H9 (cell line): Measurements from ENCODE around the gene CDK15. TPM values are rescaled to one million over a fixed set of nuclear protein-coding genes. Genes with fewer than 3 reads are reported as not detected.

Source experiments
- DNase-seq: peaks from one replicate; pipeline ENCODE4 v3.0.0-alpha.2; 2017
- H2AFZ ChIP-seq: one replicate; pipeline ENCODE4 v1.6.1; 2013; ENCODE audit warnings: mild to moderate bottlenecking, low read length, control low read depth, moderate library complexity
- H2AK5ac ChIP-seq: 2 replicates; pipeline ENCODE4 v1.6.1; 2013; ENCODE audit warnings: low read length, control low read depth, mixed read lengths; ENCODE audit not compliant: insufficient read length
- H2BK120ac ChIP-seq: one replicate; pipeline ENCODE4 v1.6.1; 2013; ENCODE audit warnings: low read depth, mild to moderate bottlenecking, low read length, control low read depth, inconsistent platforms; ENCODE audit not compliant: poor library complexity, severe bottlenecking
- H2BK12ac ChIP-seq: 2 replicates; pipeline ENCODE4 v1.6.1; 2013; ENCODE audit warnings: low read length, control low read depth, mixed read lengths, low read depth; ENCODE audit not compliant: insufficient read length
- H2BK15ac ChIP-seq: 2 replicates; pipeline ENCODE4 v1.6.1; 2013; ENCODE audit warnings: low read depth, low read length, control low read depth
- H2BK20ac ChIP-seq: one replicate; pipeline ENCODE4 v1.6.1; 2013; ENCODE audit warnings: low read depth, mild to moderate bottlenecking, low read length, control low read depth, inconsistent platforms; ENCODE audit not compliant: poor library complexity, severe bottlenecking
- H2BK5ac ChIP-seq: 2 replicates; pipeline ENCODE4 v1.6.1; 2013; ENCODE audit warnings: low read length, control low read depth, mixed read lengths; ENCODE audit not compliant: insufficient read length
- H3K14ac ChIP-seq: 2 replicates; pipeline ENCODE4 v1.6.1; 2013; ENCODE audit warnings: low read length, control low read depth; ENCODE audit not compliant: insufficient read depth
- H3K18ac ChIP-seq: 2 replicates; pipeline ENCODE4 v1.6.1; 2013; ENCODE audit warnings: low read depth, mild to moderate bottlenecking, mixed read lengths, low read length, control low read depth; ENCODE audit not compliant: insufficient read length
- H3K23ac ChIP-seq: 2 replicates; pipeline ENCODE4 v1.6.1; 2013; ENCODE audit warnings: low read length, control low read depth, mixed read lengths, low read depth; ENCODE audit not compliant: insufficient read length
- H3K23me2 ChIP-seq: 2 replicates; pipeline ENCODE4 v1.6.1; 2013; ENCODE audit warnings: low read depth, mild to moderate bottlenecking, mixed read lengths, low read length, control low read depth; ENCODE audit not compliant: insufficient read length, poor library complexity, severe bottlenecking
- H3K27ac ChIP-seq: 2 replicates; pipeline ENCODE4 v1.5.1; 2013; ENCODE audit warnings: low read length, control low read depth, mixed read lengths, low read depth; ENCODE audit not compliant: insufficient read length
- H3K27me3 ChIP-seq: 2 replicates; pipeline ENCODE4 v1.6.1; 2013; ENCODE audit warnings: low read length, control low read depth, inconsistent platforms; ENCODE audit not compliant: insufficient read depth
- H3K4ac ChIP-seq: 2 replicates; pipeline ENCODE4 v1.6.1; 2013; ENCODE audit warnings: low read depth, mild to moderate bottlenecking, control low read depth, inconsistent platforms, low read length, moderate library complexity
- H3K4me1 ChIP-seq: 2 replicates; pipeline ENCODE4 v1.6.1; 2013; ENCODE audit warnings: low read length, control low read depth, inconsistent platforms; ENCODE audit not compliant: insufficient read depth
- H3K4me2 ChIP-seq: 2 replicates; pipeline ENCODE4 v1.6.1; 2013; ENCODE audit warnings: low read length, control low read depth, mixed read lengths; ENCODE audit not compliant: insufficient read length, insufficient read depth
- H3K56ac ChIP-seq: 2 replicates; pipeline ENCODE4 v1.6.1; 2013; ENCODE audit warnings: low read depth, mild to moderate bottlenecking, mixed read lengths, low read length, control low read depth; ENCODE audit not compliant: insufficient read length
- H3K79me1 ChIP-seq: 2 replicates; pipeline ENCODE4 v1.6.1; 2013; ENCODE audit warnings: low read depth, mild to moderate bottlenecking, moderate library complexity, low read length, control low read depth, inconsistent platforms; ENCODE audit not compliant: insufficient read depth, poor library complexity, severe bottlenecking
- H3K79me2 ChIP-seq: 2 replicates; pipeline ENCODE4 v1.6.1; 2013; ENCODE audit warnings: low read length, control low read depth, inconsistent platforms; ENCODE audit not compliant: insufficient read depth
- H3K9ac ChIP-seq: 2 replicates; pipeline ENCODE4 v1.6.1; 2013; ENCODE audit warnings: low read length, control low read depth, mixed read lengths; ENCODE audit not compliant: insufficient read length; ENCODE audit errors: extremely low read depth
- H3K9me3 ChIP-seq: one replicate; pipeline ENCODE4 v1.6.1; 2013; ENCODE audit warnings: low read depth, low read length, inconsistent platforms; ENCODE audit not compliant: control insufficient read depth
- H3T11ph ChIP-seq: one replicate; pipeline ENCODE4 v1.6.1; 2013; ENCODE audit warnings: mild to moderate bottlenecking, low read length, control low read depth, inconsistent platforms
- H4K20me1 ChIP-seq: one replicate; pipeline ENCODE4 v1.6.1; 2013; ENCODE audit not compliant: control insufficient read depth, insufficient read length, insufficient read depth
- H4K5ac ChIP-seq: 2 replicates; pipeline ENCODE4 v1.6.1; 2013; ENCODE audit warnings: low read depth, mild to moderate bottlenecking, mixed read lengths, low read length, control low read depth; ENCODE audit not compliant: insufficient read length
- H4K8ac ChIP-seq: replicated peaks from 2 replicates; pipeline ENCODE4 v1.6.1; 2013; ENCODE audit warnings: low read length, control low read depth, mixed read lengths, low read depth; ENCODE audit not compliant: insufficient read length
- H4K91ac ChIP-seq: 2 replicates; pipeline ENCODE4 v1.6.1; 2013; ENCODE audit warnings: low read depth, mild to moderate bottlenecking, moderate library complexity, mixed read lengths, low read length, control low read depth; ENCODE audit not compliant: insufficient read length
- H3K27ac Mint-ChIP-seq, 3 experiments: 2 replicates in 2 of 3; 3 replicates in 1 of 3; pipeline ENCODE4 v1.8.0; 2020 to 2021; ENCODE audit warnings: mixed read lengths in 3 of 3, mild to moderate bottlenecking in 1 of 3, moderate library complexity in 1 of 3
- H3K27me3 Mint-ChIP-seq: 2 replicates; pipeline ENCODE4 v1.8.0; 2021; ENCODE audit warnings: low read depth, mild to moderate bottlenecking, moderate library complexity, mixed read lengths
- H3K36me3 Mint-ChIP-seq, 3 experiments: 2 replicates in 2 of 3; 3 replicates in 1 of 3; pipeline ENCODE4 v1.8.0; 2020 to 2021; ENCODE audit warnings: low read depth in 3 of 3, mixed read lengths in 3 of 3; ENCODE audit not compliant: insufficient read depth in 1 of 3
- H3K4me1 Mint-ChIP-seq, 2 experiments: 2 replicates each; pipeline ENCODE4 v1.8.0; 2020; ENCODE audit warnings: mixed read lengths in 2 of 2
- H3K4me3 Mint-ChIP-seq, 2 experiments: 2 replicates in 1 of 2; 3 replicates in 1 of 2; pipeline ENCODE4 v1.8.0; 2020 to 2021; ENCODE audit warnings: mild to moderate bottlenecking in 2 of 2, mixed read lengths in 2 of 2, moderate library complexity in 1 of 2
- H3K9me3 Mint-ChIP-seq, 2 experiments: 2 replicates in 1 of 2; 3 replicates in 1 of 2; pipeline ENCODE4 v1.8.0; 2020; ENCODE audit warnings: mild to moderate bottlenecking in 2 of 2, mixed read lengths in 2 of 2, moderate library complexity in 1 of 2
- WGBS: extraction: QIAGEN DNeasy Blood & Tissue Kit; methylation state at CpG from one replicate; pipeline ENCODE4 v1.1.7; 2013; ENCODE audit warnings: missing lambda C conversion rate, low lambda C conversion rate, mixed read lengths; ENCODE audit not compliant: insufficient read length; ENCODE audit errors: extremely low coverage; 5-methylcytosine and 5-hydroxymethylcytosine counted together
- total RNA-seq: library from RNA; stranded (reverse); gene quantifications from 2 replicates; pipeline ENCODE4 v1.2.1, GENCODE V29; 2021
- TF ChIP-seq, protein P1 (sequence below): fragments of 200-600 bp; sonication (generic); conservative IDR thresholded peaks from 3 replicates; pipeline ENCODE4 v1.8.0; 2021; ENCODE audit warnings: antibody characterized with exemption, mild to moderate bottlenecking

Gene CDK15
- total RNA-seq, 1 experiment from 2014 or later: not detected

DNA sequence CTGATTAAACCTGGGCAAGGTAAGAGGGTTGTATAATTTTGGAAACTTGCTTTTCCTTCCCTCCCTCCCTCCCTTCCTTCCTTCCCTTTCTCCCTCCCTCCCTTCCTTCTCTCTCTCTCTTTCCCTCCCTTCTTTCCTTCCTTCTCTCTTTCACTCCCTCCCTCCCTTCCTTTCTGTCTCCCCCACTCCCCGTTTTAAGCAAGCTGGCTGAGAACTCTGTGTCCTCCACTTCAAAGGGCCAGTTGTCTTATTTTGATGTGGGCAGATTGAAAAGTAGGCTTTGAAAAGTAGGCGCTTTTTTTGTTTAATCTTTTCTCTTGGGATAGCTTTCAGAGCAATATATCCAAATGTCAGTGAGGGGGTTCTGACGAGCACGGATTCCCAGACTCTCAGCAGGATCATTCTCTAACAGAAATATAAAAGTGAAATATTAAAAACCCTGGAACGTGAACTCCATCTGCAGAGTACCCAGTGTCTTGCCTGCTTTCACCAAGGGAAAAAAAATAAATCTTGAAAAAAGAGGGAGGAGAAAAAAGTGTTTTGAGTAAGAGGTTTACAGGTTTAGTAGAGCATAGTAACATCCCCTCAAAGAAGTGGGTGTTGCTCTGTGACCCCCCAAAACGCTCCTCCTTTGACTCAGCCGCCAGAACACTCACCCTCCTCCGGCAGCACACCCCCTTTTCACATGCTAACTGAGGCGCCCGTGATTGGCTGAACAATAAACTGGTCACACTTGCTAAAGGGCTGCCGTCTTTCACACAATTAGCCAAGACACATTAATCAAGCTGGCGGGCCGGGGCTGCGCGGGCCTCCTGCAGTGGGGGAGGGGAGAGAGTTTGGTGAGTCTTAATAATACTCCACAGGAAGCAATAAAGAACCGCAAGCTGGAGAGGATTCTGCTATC lies 52.2 kb downstream of the CDK15 start:
- no peaks in the 10 kb centered on the region for H3K9me3 Mint-ChIP-seq
- H3K4me1 ChIP-seq: peaks cover 5% of the 10 kb centered on the region; the same call in 1 of the 2 replicates
- H3K27ac ChIP-seq: no peak overlapping the region
- H3K4ac ChIP-seq: no peak overlapping the region
- peak overlapping the region; percentile 80 for H3K4me2 ChIP-seq
- H3K27me3 Mint-ChIP-seq: no peaks in the 10 kb centered on the region
- TF ChIP-seq, protein P1, sequence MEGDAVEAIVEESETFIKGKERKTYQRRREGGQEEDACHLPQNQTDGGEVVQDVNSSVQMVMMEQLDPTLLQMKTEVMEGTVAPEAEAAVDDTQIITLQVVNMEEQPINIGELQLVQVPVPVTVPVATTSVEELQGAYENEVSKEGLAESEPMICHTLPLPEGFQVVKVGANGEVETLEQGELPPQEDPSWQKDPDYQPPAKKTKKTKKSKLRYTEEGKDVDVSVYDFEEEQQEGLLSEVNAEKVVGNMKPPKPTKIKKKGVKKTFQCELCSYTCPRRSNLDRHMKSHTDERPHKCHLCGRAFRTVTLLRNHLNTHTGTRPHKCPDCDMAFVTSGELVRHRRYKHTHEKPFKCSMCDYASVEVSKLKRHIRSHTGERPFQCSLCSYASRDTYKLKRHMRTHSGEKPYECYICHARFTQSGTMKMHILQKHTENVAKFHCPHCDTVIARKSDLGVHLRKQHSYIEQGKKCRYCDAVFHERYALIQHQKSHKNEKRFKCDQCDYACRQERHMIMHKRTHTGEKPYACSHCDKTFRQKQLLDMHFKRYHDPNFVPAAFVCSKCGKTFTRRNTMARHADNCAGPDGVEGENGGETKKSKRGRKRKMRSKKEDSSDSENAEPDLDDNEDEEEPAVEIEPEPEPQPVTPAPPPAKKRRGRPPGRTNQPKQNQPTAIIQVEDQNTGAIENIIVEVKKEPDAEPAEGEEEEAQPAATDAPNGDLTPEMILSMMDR: no peak
- no CpG with 5 or more reads among the region's 16 CpGs for WGBS
- H4K5ac ChIP-seq: no peak overlapping the region
- no peak overlapping the region for H3K9ac ChIP-seq
- H2BK120ac ChIP-seq: no peak overlapping the region
- H3K23ac ChIP-seq: no peak overlapping the region
- H3K36me3 Mint-ChIP-seq: no peaks in the 10 kb centered on the region
- peak overlapping the region; percentile 25 to 62 (median 33); a peak in 5 of 7 replicates for H3K27ac Mint-ChIP-seq
- H2BK15ac ChIP-seq: no peak overlapping the region
- peak; percentile 79 for DNase-seq
- H2BK5ac ChIP-seq: no peak overlapping the region
- H3K56ac ChIP-seq: no peak overlapping the region
- H3K4me3 Mint-ChIP-seq: peak overlapping the region; percentile 47 to 74
- H3K14ac ChIP-seq: no peak overlapping the region
- H3K4me1 Mint-ChIP-seq: peaks cover 38 to 42% of the 10 kb centered on the region in 2 experiments
- no peaks in the 10 kb centered on the region for H3K79me2 ChIP-seq
- no peak overlapping the region for H3T11ph ChIP-seq
- peaks cover 6% of the 10 kb centered on the region for H3K23me2 ChIP-seq
- H4K91ac ChIP-seq: no peak overlapping the region
- no peak overlapping the region for H2AFZ ChIP-seq
- no peak overlapping the region for H2BK12ac ChIP-seq
- no peak overlapping the region for H4K8ac ChIP-seq
- H4K20me1 ChIP-seq: no peaks in the 10 kb centered on the region
- H2AK5ac ChIP-seq: no peak overlapping the region
- H3K9me3 ChIP-seq: no peaks in the 10 kb centered on the region
- H3K18ac ChIP-seq: no peak overlapping the region
- H3K27me3 ChIP-seq: no peaks in the 10 kb centered on the region
- no peak overlapping the region for H2BK20ac ChIP-seq
- no peaks in the 10 kb centered on the region for H3K79me1 ChIP-seq
